ENCODE measurements around the gene MTCH1.

The MTCH1 gene

DNA sequence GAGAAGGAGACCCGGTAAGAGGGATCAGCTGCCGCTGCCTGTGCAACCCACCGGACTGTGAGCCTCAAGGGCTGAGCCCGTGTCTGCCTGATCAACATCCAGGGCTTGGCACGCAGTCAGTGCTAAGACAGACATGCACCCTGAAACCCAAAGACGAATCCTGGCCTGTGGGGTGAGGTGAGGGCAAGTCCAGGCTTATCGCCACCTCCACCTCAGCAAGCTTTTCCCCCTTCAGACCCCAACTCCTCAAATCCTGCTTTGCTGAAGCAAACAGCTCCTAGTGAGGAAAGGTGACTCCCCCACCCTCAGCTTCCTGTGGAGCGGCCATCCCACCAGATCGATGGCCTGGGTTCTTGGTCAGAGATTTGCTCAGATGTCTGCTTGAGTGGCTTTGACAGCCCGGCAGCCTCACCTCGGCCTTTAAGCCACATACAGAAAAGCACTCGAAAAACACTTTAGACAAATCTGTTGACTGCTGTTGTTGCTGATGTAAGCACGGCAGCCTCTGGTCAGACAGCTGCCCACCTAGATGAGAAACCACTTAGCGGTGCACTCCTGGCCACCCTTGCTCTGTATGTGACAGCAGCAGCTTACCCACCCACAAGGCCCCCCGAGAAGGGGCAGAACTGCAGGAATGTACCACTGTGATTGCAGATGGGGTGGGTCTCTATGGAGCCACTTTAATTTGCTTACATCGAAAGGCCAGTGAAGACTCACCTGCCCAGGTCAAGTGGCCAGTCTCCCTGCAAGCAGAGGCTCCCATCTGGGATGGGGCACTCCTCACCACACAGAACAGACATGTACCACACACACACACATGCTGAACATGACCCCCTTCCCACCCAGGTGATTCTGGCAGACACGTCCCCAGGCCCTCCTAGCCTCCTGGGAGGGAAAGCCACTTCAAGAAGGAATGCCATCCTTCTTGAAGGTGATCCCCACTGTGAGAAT is 14.8 kb downstream of the MTCH1 start:
- no peak for DNase-seq (ENCODE audit: low read depth in 2 of 2)

- no peak for DNase-seq (ENCODE audit: low read depth in 2 of 2)
Observed at GRCh38 chr6:36969988-36970891, 15.8 kb downstream of the MTCH1 start.

- DNase-seq (ENCODE audit: low read depth in 2 of 2): no peak
Observed at GRCh38 chr6:36969240-36969691, 16.7 kb downstream of the MTCH1 start.

DNA sequence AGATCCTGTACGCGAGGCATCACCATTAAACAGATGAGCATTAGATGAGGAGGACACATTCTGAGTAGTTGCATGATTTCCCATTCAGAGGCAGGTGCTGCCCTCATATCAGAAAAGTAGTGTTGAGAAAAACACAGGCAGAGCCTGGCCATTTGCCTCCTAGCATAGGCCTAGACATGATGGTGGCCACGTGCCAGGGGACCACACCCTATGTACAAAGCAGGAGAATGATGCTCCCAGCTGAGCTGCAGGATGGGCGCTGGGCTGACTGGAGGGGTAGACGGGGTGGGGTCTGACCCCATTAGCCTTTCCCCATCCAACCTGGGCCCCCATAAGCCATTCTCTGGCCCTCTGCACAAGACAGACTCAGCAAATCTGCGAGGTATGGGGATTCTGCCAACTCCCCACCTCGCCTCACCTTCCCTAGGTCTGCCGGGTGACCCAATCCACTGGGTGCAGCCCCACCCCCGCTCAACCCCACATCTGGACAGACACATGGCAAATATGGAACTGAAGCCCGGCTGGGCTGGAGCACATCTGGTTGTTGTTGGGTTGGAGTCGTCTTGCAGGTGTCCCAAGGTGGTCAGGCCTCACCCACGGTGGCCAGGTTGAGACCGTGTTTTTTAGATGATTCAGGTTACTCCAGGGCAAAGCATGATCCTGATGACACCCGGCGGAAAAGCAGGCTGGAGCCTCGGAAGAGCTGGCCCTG is 17.6 kb downstream of the MTCH1 start:
- DNase-seq (ENCODE audit: low read depth in 2 of 2): no peak

DNA sequence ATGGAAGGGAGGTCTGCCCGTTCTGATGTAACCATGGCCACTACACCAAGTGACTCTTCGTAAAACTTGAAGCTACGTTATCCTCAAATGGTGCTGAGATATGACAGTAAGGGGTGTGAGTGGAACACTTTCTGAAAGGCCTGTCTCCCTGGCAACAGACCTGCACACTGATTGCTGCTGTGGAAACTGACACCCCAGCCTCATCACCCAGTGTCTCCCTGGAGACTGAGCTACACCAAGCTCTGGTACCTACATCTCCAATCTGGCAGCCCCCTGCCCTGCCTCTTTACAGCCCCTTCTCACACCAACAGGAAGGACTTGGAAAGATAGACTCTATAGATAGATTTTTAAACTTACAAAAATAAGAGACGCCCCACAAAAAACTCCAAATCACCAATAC is 18.2 kb downstream of the MTCH1 start:
- DNase-seq (ENCODE audit: low read depth in 2 of 2): no peak

GRCh38 chr6:36967301-36967700 is 18.7 kb downstream of the MTCH1 start:
- no peak for DNase-seq (ENCODE audit: low read depth in 2 of 2)

DNA sequence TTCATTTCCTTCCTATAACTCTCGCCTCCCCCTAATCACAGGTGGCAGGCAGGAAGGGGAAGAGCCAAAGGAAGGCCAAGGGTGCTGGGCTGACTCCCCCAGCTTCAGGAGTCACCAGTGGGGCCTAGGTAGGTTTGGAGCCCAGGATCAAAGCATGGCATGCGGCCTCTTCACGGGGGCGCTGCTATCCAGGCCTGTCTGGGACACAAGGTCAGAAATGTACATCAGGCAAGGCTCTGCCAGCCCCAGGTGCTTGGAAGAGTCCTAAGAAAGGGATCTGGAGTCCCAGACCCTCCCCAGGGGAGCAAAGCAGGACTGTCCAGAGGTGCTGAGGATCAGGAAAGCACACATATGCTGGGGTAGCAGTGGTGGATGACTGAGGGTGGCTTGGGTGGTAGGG is 21.1 kb downstream of the MTCH1 start:
- no peak for DNase-seq (ENCODE audit: low read depth in 2 of 2)

DNA sequence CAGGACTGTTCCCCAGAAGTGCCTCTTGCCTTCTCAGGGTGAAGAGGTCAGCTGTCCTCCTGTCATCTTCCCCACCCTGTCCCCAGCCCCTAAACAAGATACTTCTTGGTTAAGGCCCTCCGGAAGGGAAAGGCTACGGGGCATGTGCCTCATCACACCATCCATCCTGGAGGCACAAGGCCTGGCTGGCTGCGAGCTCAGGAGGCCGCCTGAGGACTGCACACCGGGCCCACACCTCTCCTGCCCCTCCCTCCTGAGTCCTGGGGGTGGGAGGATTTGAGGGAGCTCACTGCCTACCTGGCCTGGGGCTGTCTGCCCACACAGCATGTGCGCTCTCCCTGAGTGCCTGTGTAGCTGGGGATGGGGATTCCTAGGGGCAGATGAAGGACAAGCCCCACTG is 21.6 kb downstream of the MTCH1 start:
- no peak for DNase-seq (ENCODE audit: low read depth in 2 of 2)

DNA sequence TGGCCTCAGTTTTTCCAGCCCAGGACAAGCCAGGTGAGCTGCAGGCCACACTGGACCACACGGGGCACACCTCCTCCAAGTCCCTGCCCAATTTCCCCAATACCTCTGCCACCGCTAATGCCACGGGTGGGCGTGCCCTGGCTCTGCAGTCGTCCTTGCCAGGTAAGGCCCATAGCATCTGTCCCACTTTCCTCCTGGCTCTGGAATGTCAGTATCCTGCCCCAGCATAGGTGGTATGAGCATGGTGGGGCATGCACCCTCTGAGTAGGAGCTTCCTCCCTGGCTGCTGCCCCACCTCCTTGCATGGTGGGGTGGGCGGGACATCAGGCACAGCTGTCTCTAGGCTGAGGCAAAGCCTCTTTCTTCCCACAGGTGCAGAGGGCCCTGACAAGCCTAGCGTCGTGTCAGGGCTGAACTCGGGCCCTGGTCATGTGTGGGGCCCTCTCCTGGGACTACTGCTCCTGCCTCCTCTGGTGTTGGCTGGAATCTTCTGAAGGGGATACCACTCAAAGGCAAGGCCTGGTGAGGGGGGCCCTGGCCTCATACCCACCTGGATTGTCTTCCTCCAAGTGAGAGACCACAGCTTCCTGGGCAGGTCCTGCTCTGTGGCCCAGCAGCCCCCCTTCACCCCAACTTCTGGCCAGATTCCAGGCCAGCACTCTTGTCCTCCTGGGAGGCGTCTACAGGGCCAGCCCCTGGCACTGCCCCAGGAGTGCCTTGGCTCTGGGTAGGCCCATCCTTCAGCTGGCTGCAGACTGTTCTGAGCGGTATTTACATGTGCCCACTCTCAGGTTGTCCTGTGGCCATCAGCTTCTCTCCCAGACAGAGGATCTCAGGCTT is 22.3 kb downstream of the MTCH1 start:
- DNase-seq (ENCODE audit: low read depth in 2 of 2): no peak

DNA sequence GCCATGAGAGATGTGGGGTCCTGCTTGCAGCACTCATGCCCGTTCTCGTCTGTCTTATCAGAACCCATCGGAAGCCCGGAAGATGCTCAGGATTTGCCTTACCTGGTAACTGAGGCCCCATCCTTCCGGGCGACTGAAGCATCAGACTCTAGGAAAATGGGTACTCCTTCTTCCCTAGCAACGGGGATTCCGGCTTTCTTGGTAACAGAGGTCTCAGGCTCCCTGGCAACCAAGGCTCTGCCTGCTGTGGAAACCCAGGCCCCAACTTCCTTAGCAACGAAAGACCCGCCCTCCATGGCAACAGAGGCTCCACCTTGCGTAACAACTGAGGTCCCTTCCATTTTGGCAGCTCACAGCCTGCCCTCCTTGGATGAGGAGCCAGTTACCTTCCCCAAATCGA is 23.1 kb downstream of the MTCH1 start:
- peak; percentile 37 to 40 for DNase-seq (ENCODE audit: low read depth in 2 of 2)

DNA sequence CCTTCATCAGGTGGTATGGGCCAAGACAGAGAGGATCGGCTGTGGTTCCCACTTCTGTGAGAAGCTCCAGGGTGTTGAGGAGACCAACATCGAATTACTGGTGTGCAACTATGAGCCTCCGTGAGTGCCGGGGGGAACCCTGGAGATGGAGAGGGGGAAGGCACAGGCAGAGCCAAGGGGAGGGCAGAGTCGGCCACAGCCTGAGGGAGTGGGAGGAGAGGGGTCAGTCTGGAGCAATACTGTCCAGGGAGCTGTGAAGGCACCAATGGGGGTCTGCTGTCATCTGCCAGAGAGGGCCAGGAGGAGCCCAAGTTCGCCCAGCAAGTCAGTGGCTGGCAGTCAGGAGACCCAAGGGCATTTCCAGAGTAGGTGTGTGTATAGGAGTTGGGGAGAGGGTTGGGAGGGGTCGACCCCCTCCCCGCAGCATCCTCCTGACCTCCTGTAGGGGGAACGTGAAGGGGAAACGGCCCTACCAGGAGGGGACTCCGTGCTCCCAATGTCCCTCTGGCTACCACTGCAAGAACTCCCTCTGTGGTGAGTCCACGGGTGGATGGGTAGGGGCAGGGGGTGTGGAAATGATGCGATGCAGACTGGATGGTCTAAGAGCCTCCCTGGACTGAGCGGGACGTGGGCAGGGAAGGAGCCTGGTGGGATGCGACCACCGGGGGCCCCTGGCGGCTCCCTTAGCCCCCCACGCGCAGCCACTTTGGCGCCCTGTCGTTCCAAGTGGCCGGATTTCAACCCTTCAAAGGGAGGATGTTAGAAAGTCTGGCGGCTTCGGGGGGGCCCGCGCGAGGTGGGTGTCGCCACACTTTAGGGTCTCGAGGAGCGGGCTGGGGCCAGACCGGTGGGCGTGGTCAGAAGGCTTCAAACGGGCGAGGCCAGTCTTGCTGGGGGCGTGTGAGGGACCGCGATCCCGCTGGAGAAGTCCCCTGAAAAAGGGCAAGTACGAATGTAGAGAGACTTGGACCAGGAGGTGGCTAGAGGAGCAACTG is 24.3 kb downstream of the MTCH1 start:
- no peak for DNase-seq (ENCODE audit: low read depth in 2 of 2)

DNA sequence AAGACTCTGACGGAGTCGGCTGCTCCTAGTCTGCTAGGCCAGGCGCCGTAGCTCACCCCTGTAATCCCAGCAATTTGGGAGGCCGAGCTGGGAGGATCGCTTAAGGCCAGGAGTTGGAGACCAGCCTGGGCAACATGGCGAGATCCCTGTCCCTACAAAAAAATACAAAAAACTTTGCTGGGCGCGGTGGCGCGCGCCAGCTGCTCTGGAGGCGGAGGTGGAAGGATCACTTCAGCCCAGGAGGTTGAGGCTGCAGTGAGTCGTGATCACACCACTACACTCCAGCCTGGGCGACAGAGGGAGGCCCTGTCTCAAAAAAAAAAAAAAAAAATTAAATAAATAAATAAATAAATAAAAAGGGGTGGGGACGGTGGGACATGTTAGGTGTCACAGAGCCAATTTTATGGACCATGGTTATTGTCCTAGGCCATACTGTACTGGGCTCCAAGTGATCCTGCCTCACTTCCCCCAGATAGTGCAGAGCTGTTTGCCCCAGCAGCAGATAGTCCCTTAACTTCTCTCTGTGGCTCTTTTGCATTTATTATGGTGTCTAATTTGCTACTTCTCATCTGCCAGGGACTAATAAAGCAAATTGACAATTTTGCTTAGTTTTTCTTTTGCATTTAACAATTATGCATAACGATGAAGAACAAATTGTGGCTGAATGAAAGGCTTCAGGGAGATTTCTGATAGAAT is 26.3 kb downstream of the MTCH1 start:
- DNase-seq (ENCODE audit: low read depth in 2 of 2): no peak

- DNase-seq (ENCODE audit: low read depth in 2 of 2): no peak
Observed at GRCh38 chr6:36958775-36959554, 27.0 kb downstream of the MTCH1 start.

GRCh38 chr6:36957773-36958271 is 28.2 kb downstream of the MTCH1 start:
- no peak for DNase-seq (ENCODE audit: low read depth in 2 of 2)

DNA sequence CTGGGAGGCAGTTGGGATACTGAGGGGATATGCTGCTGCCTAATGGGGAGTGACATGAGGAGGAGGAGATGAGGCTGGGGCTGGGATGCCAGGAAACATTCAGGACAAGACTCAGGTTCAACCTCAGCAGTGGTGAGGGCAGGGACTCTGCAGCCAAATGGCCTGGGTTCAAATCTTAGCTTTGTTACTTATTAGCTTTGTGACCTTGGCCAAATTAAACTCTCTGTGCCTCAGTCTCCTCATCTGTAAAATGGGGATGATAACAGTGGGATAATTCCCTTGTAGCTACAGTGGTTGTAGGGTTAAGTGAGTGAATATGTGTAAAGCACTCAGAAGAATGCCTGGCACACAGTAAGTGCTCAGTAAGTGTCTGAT is 29.6 kb downstream of the MTCH1 start:
- DNase-seq (ENCODE audit: low read depth in 2 of 2): no peak

DNA sequence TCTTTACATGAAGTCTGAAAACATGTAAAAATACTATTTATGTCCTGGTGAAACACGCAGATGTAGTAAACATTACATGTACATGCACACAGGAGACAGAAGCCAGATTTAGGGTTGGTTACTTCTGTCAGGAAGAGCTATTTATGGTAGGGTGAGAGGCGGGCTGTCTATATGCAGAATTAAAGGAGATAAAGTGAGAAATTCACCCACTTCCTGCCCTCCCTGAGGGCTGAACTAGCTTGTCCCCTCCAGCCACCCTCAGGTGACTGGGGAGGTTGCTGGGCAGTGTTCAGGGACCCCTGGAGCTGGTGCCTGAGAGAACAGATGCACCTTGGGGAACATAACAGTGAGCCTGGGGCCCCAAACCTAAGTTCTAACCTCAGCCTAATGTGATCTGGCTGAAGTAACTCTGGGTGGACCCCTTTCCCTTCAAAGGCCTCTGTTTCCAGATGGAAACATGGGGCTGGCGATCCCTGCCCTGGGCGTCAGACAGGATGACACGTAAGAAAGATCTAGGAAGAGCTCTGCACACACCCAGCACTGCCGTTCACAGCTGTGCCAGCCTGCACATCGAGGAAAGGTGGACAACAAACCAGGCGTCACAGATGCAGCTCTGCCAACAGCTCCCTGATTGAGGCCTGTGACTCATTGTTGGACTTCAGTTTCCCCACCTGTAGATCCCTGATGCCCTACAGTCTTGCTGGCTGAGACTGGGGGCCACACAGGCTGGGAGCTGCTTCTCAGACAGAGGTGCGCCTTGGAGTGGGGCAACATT is 30.1 kb downstream of the MTCH1 start:
- no peak for DNase-seq (ENCODE audit: low read depth in 2 of 2)

DNA sequence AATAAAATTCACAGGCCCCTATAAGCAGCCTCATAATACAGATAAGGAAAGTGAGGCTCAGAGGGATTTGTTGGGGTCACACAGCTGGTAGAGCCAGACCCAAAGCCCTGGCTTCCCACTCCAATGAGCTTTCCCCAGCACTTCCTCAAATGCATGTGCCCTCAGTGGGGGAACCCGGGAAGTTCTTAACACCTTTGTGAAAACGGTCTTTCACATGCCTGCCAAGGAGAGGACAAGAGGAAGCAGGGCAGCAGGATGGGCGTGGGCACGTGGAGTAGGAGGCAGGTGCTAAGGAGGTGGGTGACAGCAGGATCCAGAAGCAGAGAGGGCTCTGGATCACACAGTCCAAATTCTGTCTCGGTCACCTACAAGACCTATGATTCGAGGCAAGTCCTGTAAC is 30.9 kb downstream of the MTCH1 start:
- DNase-seq (ENCODE audit: low read depth in 2 of 2): no peak
